Activated CD8-positive, alpha-beta memory T cell treated with anti-CD3 and anti-CD28 coated beads, Interleukin-2, amount 50 U/mL, for 48 hours (primary cell): ENCODE measurements around the gene KCNF1.

Experiments used
- DNase-seq: peaks from one replicate; pipeline ENCODE4 v3.0.0-alpha.2; 2020

KCNF1 gene

GRCh38 chr2:10921525-10921924 lies 9.8 kb downstream of the KCNF1 start:
- DNase-seq: no peak

- DNase-seq: no peak
These were observed 10.7 kb downstream of the KCNF1 start for GRCh38 chr2:10922307-10923007.

- DNase-seq: no peak
These were observed 11.3 kb downstream of the KCNF1 start for GRCh38 chr2:10923008-10923375.

- no peak for DNase-seq
These were observed 12.2 kb downstream of the KCNF1 start for GRCh38 chr2:10923965-10924364.

GRCh38 chr2:10924441-10924840 lies 12.7 kb downstream of the KCNF1 start:
- DNase-seq: no peak

- no peak for DNase-seq
These were observed 13.1 kb downstream of the KCNF1 start for GRCh38 chr2:10924859-10925258.

GRCh38 chr2:10926191-10926820 lies 14.6 kb downstream of the KCNF1 start:
- DNase-seq: no peak

- no peak for DNase-seq
These were observed 19.2 kb downstream of the KCNF1 start for GRCh38 chr2:10930721-10931516.

GRCh38 chr2:10931710-10932255 lies 20.0 kb downstream of the KCNF1 start:
- no peak for DNase-seq

- DNase-seq: no peak
These were observed 20.8 kb downstream of the KCNF1 start for GRCh38 chr2:10932345-10933151.

GRCh38 chr2:10933700-10934225 lies 22.0 kb downstream of the KCNF1 start:
- DNase-seq: no peak

- DNase-seq: no peak
These were observed 22.7 kb downstream of the KCNF1 start for GRCh38 chr2:10934308-10934978.

- DNase-seq: no peak
These were observed 23.2 kb downstream of the KCNF1 start for GRCh38 chr2:10934979-10935350.

GRCh38 chr2:10935366-10935918 lies 23.7 kb downstream of the KCNF1 start:
- no peak for DNase-seq

GRCh38 chr2:10935953-10936942 lies 24.5 kb downstream of the KCNF1 start:
- no peak for DNase-seq

GRCh38 chr2:10939058-10939457 lies 27.3 kb downstream of the KCNF1 start:
- DNase-seq: no peak

GRCh38 chr2:10940596-10940995 lies 28.9 kb downstream of the KCNF1 start:
- DNase-seq: no peak

- no peak for DNase-seq
These were observed 29.6 kb downstream of the KCNF1 start for GRCh38 chr2:10941383-10941782.

- no peak for DNase-seq
These were observed 33.1 kb downstream of the KCNF1 start for GRCh38 chr2:10944799-10945198.

- DNase-seq: no peak
These were observed 34.7 kb downstream of the KCNF1 start for GRCh38 chr2:10946394-10946793.
